HEK293T (cell line): ENCODE results near the gene LRRC56.

Experiments
- BHLHE40 ChIP-seq: fragments of 450-650 bp; IDR thresholded peaks from 2 replicates; pipeline ENCODE4 v1.6.1; 2016; ENCODE audit warnings: mild to moderate bottlenecking, moderate library complexity, borderline replicate concordance
- FOXA1 ChIP-seq: fragments of 450-650 bp; IDR thresholded peaks from 2 replicates; pipeline ENCODE4 v1.6.1; 2016; ENCODE audit warnings: mild to moderate bottlenecking
- FOXK2 ChIP-seq: fragments of 450-650 bp; IDR thresholded peaks from 2 replicates; pipeline ENCODE4 v1.6.1; 2016; ENCODE audit warnings: mild to moderate bottlenecking
- FOXM1 ChIP-seq: fragments of 450-650 bp; IDR thresholded peaks from 2 replicates; pipeline ENCODE4 v1.6.1; 2017; ENCODE audit warnings: mild to moderate bottlenecking, borderline replicate concordance
- NFRKB ChIP-seq: fragments of 450-650 bp; IDR thresholded peaks from 2 replicates; pipeline ENCODE4 v1.6.1; 2016; ENCODE audit warnings: mild to moderate bottlenecking, moderate library complexity
- SP1 ChIP-seq: fragments of 450-650 bp; IDR thresholded peaks from 2 replicates; pipeline ENCODE4 v1.6.1; 2017
- TARDBP ChIP-seq: fragments of 450-650 bp; IDR thresholded peaks from 2 replicates; pipeline ENCODE4 v1.6.1; 2016
- ZNF384 ChIP-seq: fragments of 450-650 bp; IDR thresholded peaks from 2 replicates; pipeline ENCODE4 v1.6.1; 2016
- TF ChIP-seq, protein P1 (sequence below): fragments of 450-650 bp; IDR thresholded peaks from 2 replicates; pipeline ENCODE4 v1.6.1; 2016

DNA sequence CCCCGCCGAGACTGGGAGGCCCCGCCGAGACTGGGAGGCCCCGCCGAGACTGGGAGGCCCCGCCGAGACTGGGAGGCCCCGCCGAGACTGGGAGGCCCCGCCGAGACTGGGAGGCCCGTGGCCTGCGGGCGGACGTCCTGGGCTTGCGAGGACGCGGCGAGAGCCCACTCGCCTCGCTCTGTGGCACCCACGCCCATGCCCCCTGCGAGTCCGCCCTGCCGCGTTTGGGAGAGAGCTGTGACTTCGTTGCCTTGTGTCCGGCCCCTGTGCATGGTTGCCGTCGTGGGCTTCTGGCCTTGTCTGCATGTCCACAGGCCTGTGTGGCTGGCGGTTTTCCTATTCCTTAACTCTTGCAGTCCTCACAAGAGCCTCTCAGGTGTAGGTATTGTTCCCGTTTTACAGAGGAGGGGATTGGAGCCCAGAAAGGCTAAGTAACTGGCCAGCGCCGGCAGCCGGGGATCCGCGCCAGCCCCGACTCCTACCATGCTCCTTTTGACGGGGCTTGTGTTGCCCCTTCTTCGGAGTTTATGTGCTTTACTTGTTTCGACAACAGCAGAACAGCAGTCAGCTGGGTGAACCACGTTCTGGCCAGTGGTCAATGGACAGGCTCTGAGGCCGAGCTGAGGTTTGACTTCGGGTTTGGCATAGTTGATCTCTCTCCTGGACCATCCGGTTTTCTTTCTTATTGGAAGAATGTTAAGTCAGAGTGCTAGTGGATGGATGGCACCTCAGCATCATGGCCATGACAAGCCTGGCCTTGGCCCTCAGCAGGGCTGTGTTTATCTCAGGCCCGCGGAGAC lies 39.7 kb downstream of the LRRC56 start:
- TF ChIP-seq, protein P1, sequence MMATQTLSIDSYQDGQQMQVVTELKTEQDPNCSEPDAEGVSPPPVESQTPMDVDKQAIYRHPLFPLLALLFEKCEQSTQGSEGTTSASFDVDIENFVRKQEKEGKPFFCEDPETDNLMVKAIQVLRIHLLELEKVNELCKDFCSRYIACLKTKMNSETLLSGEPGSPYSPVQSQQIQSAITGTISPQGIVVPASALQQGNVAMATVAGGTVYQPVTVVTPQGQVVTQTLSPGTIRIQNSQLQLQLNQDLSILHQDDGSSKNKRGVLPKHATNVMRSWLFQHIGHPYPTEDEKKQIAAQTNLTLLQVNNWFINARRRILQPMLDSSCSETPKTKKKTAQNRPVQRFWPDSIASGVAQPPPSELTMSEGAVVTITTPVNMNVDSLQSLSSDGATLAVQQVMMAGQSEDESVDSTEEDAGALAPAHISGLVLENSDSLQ: no peak
- no peak for TF ChIP-seq NFRKB
- no peak for TF ChIP-seq SP1
- TF ChIP-seq BHLHE40: no peak
- TF ChIP-seq FOXK2: no peak
- no peak for TF ChIP-seq FOXA1
- TF ChIP-seq TARDBP: no peak
- no peak for TF ChIP-seq FOXM1
- no peak for TF ChIP-seq ZNF384
